GM19397 (cell line): ENCODE data around the gene MCF2L.

ENCODE experiments used
- ATAC-seq: cut with Tn5 transposase; IDR thresholded peaks from one replicate; pipeline ENCODE4 v1.9.1; 2021; ENCODE audit warnings: mild to moderate bottlenecking, moderate library complexity; ENCODE audit not compliant: unreplicated experiment

The MCF2L gene

GRCh38 chr13:113122550-113123225, 153.7 kb downstream of the MCF2L start, which contains the start of gene F10:
Gene F10, plus strand, starts transcription at chr13:113122799. Its CDS starts 57 bp downstream, at chr13:113122856.
- no peak for ATAC-seq

- no peak for ATAC-seq
Measured at GRCh38 chr13:113123226-113124201, 154.5 kb downstream of the MCF2L start.

GRCh38 chr13:113124211-113124970, 155.4 kb downstream of the MCF2L start:
- ATAC-seq, result no peak

- no peak for ATAC-seq
Measured at GRCh38 chr13:113125506-113126264, 156.7 kb downstream of the MCF2L start.

GRCh38 chr13:113126265-113127150, 157.5 kb downstream of the MCF2L start:
- no peak for ATAC-seq

GRCh38 chr13:113129480-113129879, 160.5 kb downstream of the MCF2L start:
- no peak for ATAC-seq

GRCh38 chr13:113129921-113130750, 161.1 kb downstream of the MCF2L start:
- ATAC-seq, result no peak

- no peak for ATAC-seq
Measured at GRCh38 chr13:113135281-113135760, 166.3 kb downstream of the MCF2L start.

GRCh38 chr13:113137691-113138298, 168.8 kb downstream of the MCF2L start:
- no peak for ATAC-seq

- no peak for ATAC-seq
Measured at GRCh38 chr13:113138792-113139551, 170.0 kb downstream of the MCF2L start.

- ATAC-seq, result no peak
Measured at GRCh38 chr13:113139577-113139976, 170.6 kb downstream of the MCF2L start.

GRCh38 chr13:113140677-113141600, 171.9 kb downstream of the MCF2L start:
- no peak for ATAC-seq

GRCh38 chr13:113141601-113141970, 172.6 kb downstream of the MCF2L start:
- no peak for ATAC-seq

- ATAC-seq, result no peak
Measured at GRCh38 chr13:113142876-113143275, 173.9 kb downstream of the MCF2L start.

- no peak for ATAC-seq
Measured at GRCh38 chr13:113143466-113144254, 174.6 kb downstream of the MCF2L start.
